Esophagus squamous epithelium (tissue), 5 donors: ENCODE measurements around the gene LDLRAD3. TPM values are rescaled to one million over a fixed set of nuclear protein-coding genes. Genes with fewer than 3 reads are reported as not detected.

Experiments
- DNase-seq: peaks from one replicate; lab custom pipeline; 2025; lab: John Stamatoyannopoulos, UW
- H3K27ac ChIP-seq, 4 donors: fragments of 200-600 bp; sonication (generic); one replicate each; pipeline ENCODE4 v1.5.1; 2016 to 2019; ENCODE audit warnings: mild to moderate bottlenecking in 1 of 4
- H3K27me3 ChIP-seq, 4 donors: fragments of 200-600 bp; sonication (generic); 1 replicate in 3 of 4; 2 replicates in 1 of 4; pipeline versions ENCODE4 v1.5.1 to v1.6.0; 2017 to 2021; ENCODE audit warnings: antibody characterized with exemption in 1 of 4
- H3K36me3 ChIP-seq, 3 donors: fragments of 200-600 bp; sonication (generic); one replicate each; pipeline ENCODE4 v1.5.1; 2016 to 2019
- H3K4me1 ChIP-seq, 3 donors: fragments of 200-600 bp; sonication (generic); one replicate each; pipeline ENCODE4 v1.5.1; 2017 to 2019
- H3K4me3 ChIP-seq, 4 donors: fragments of 200-600 bp; sonication (generic); 1 replicate in 3 of 4; 2 replicates in 1 of 4; pipeline ENCODE4 v1.5.1; 2016 to 2019; ENCODE audit warnings: mild to moderate bottlenecking in 2 of 4, moderate library complexity in 1 of 4
- H3K9me3 ChIP-seq, 3 donors: fragments of 200-600 bp; sonication (generic); one replicate each; pipeline ENCODE4 v1.5.1; 2016 to 2019
- POLR2A ChIP-seq, 4 donors: fragments of 450-650 bp; IDR thresholded peaks; one replicate each; pipeline ENCODE4 v1.6.1; 2017; ENCODE audit warnings: antibody characterized with exemption in 4 of 4, mild to moderate bottlenecking in 4 of 4, moderate library complexity in 3 of 4
- WGBS, 2 donors: methylation state at CpG; one replicate each; pipeline ENCODE4 v1.1.5; 2018; 5-methylcytosine and 5-hydroxymethylcytosine counted together
- intact Hi-C: fragments of 100-400 bp; cut with DNase I; formaldehyde crosslinking; loops from one replicate; pipeline ENCODE4 v1.15.0; 2022
- total RNA-seq, 4 donors: library from RNA; depleted of rRNA; stranded (reverse); fragments of >200 nt; gene quantifications; one replicate each; pipeline ENCODE4 v1.1.0, GENCODE V29; 2016
- TF ChIP-seq, protein P1 (sequence below), 6 experiments: fragments of 450-650 bp in 4 of 6; fragments of 200-600 bp in 2 of 6; sonication (generic) in 2 of 6; IDR thresholded peaks; one replicate each; pipeline ENCODE4 v1.5.1; 2016 to 2019; ENCODE audit warnings: antibody characterized with exemption in 6 of 6, mild to moderate bottlenecking in 4 of 6, moderate library complexity in 4 of 6
- donor health status: DM: yes; HTN: yes; CAD: no.

The LDLRAD3 gene
- total RNA-seq, 4 donors from 2014 or later = 5.0 to 16.8 (median 8.2) TPM

DNA sequence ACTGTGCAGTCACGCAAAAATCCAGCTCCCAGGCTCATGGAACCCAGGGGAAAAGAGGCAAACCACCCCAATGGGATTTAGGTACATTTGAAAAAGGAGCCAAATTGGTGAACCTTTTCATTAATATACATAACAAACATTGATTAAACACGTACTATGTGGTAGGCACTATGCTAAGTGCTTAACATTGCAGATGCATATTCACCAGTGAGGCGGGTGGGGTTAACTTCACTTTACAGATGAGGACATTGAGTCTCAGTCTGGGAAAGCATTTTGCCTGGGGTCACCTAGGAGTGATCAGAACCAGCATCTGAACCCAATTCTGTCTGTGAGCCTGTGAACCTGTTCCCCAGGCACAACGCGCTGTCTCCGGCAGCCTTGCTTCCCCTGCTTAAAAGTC, 199.0 kb downstream of the LDLRAD3 start:
- H3K27ac ChIP-seq = no peak overlapping the region
- H3K36me3 ChIP-seq = no peaks in the 10 kb centered on the region
- WGBS, 2 donors = 96 to 100% methylated on average over 6 of the region's 6 CpGs
- TF ChIP-seq, protein P1, sequence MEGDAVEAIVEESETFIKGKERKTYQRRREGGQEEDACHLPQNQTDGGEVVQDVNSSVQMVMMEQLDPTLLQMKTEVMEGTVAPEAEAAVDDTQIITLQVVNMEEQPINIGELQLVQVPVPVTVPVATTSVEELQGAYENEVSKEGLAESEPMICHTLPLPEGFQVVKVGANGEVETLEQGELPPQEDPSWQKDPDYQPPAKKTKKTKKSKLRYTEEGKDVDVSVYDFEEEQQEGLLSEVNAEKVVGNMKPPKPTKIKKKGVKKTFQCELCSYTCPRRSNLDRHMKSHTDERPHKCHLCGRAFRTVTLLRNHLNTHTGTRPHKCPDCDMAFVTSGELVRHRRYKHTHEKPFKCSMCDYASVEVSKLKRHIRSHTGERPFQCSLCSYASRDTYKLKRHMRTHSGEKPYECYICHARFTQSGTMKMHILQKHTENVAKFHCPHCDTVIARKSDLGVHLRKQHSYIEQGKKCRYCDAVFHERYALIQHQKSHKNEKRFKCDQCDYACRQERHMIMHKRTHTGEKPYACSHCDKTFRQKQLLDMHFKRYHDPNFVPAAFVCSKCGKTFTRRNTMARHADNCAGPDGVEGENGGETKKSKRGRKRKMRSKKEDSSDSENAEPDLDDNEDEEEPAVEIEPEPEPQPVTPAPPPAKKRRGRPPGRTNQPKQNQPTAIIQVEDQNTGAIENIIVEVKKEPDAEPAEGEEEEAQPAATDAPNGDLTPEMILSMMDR (IDR thresholded peaks at IDR 0.05) = no peak
- no peak for TF ChIP-seq POLR2A (IDR thresholded peaks at IDR 0.05)
- intact Hi-C loops = no loop called here
- H3K4me1 ChIP-seq = no peaks in the 10 kb centered on the region
- no peak for DNase-seq
- no peaks in the 10 kb centered on the region for H3K9me3 ChIP-seq
- no peaks in the 10 kb centered on the region for H3K27me3 ChIP-seq
- no peak overlapping the region for H3K4me3 ChIP-seq

DNA sequence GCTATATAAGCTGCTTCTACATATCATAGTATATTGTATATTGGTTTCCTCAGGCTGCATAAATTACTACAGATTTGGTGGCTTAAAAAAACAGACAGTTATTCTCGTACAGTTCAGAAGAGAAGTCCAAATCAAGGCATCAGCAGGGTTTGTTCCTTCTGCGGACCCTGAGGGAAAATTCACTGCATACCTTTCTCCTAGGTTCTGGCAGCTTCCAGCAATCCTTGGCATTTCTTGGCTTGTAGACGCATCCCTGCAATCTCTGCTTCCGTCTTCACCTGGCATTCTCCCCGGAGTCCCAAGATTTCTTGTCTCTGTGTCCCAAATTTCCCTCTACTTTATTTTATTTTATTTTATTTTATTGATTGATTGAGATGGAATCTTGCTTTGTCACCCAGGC, 202.6 kb downstream of the LDLRAD3 start:
- DNase-seq = no peak
- Histone ChIP-seq H3K4me1 (peaks cover 0 to 11% (median 6%) of the 10 kb centered on the region in 3 donors), H3K27me3 (no peaks in the 10 kb centered on the region), H3K9me3 (no peaks in the 10 kb centered on the region), H3K4me3 (no peak overlapping the region), H3K27ac (no peak overlapping the region), H3K36me3 (no peaks in the 10 kb centered on the region)
- intact Hi-C loops = no loop called here
- TF ChIP-seq, protein P1 (IDR thresholded peaks at IDR 0.05) = no peak
- TF ChIP-seq POLR2A (IDR thresholded peaks at IDR 0.05) = no peak
- WGBS, 2 donors = 60 to 66% methylated on average over 5 of the region's 5 CpGs

DNA sequence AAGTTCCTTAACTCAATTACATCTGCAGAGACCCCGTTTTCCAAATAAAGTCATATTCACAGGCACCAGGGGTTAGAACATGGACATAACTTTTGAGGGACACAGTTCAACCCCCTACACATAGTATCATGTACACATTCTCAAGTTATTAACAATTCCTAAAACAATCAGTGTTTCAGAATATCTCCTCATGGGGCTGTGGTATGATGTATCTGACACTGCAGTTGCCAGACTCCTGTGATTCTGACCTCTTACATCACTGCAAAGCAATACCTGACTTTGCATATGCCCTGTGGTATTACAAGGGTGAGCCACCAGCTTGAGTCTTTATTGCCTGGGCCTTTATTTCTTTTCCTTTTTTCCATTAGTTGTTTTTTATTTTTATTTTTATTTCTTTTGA, 203.6 kb downstream of the LDLRAD3 start:
- no peak for DNase-seq
- WGBS, 2 donors = 57 to 91% methylated on average over 1 of the region's 1 CpG
- Histone ChIP-seq H3K4me3 (no peak overlapping the region), H3K36me3 (no peaks in the 10 kb centered on the region), H3K27ac (no peak overlapping the region), H3K9me3 (no peaks in the 10 kb centered on the region), H3K27me3 (no peaks in the 10 kb centered on the region), H3K4me1 (peaks cover 0 to 11% (median 6%) of the 10 kb centered on the region in 3 donors)
- intact Hi-C loops = no loop called here
- no peak for TF ChIP-seq POLR2A (IDR thresholded peaks at IDR 0.05)
- TF ChIP-seq, protein P1 (IDR thresholded peaks at IDR 0.05) = no peak

DNA sequence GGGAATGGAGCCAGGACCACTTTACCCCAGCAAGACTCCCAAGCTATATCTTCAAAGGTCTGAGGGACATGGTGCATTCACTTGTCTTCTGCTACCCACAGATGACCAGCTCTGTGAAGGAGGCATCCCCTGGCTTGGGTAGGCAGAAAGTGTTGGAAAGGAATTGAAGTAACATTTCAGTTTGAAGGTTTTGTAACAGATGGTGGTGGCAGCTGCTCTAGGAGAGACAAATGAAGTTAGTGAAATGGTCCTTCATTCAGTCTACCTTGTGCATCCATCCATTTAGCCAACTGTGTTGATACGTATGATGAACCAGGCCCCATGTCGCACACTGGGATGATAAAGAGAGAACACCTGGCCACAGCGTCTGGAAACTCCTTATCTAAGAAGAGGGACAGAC, 204.8 kb downstream of the LDLRAD3 start:
- intact Hi-C loops = no loop called here
- H3K4me1 ChIP-seq = peaks cover 0 to 11% (median 6%) of the 10 kb centered on the region in 3 donors
- whole genome bisulfite sequencing, 2 donors = 92 to 100% methylated on average over 2 to 3 of the region's 3 CpGs
- H3K27ac ChIP-seq = no peak overlapping the region
- H3K9me3 ChIP-seq = no peaks in the 10 kb centered on the region
- no peaks in the 10 kb centered on the region for H3K27me3 ChIP-seq
- TF ChIP-seq POLR2A (IDR thresholded peaks at IDR 0.05) = no peak
- TF ChIP-seq, protein P1 (IDR thresholded peaks at IDR 0.05) = no peak
- DNase-seq = no peak
- no peaks in the 10 kb centered on the region for H3K36me3 ChIP-seq
- H3K4me3 ChIP-seq = no peak overlapping the region

DNA sequence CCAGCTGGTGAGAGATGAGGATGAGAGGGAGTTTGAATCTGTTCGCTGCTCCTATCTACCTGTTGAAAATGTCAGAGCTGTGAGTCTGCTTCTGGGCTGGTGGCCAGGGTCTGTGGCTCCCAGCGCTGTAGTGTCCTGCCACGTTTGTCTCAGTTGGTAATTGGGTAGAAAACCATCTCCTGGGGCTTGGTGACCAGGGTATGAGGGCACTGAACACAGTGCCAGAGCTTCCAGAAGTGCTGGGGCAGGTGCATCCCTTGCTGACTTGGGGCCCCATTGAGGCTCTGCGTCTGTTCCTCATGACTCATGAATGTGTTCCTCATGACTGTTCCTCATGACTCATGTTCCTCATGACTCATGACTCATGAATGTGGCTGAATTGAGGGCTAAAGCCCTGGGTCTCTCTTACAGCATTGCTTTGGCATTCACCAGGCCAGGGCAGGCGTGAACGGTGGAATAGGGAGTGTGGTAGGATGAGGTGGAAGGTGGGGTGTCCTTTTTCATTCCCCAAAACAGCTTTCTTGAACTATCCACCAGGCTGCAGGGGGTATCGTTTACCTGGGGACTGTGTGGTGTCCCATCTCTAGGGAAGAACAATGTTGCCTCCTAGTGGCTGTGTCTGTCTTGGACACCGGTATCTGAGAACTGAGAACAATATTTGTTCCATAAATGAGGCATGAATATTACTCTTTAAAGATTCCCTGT, 205.8 kb downstream of the LDLRAD3 start:
- Histone ChIP-seq H3K4me1 (peaks cover 0 to 13% (median 6%) of the 10 kb centered on the region in 3 donors), H3K27me3 (no peaks in the 10 kb centered on the region), H3K9me3 (no peaks in the 10 kb centered on the region), H3K27ac (peak overlapping the region in 3 of 4 donors; percentile 11 to 46 (median 42)), H3K4me3 (no peak overlapping the region), H3K36me3 (no peaks in the 10 kb centered on the region)
- intact Hi-C loops = no loop called here
- TF ChIP-seq POLR2A (IDR thresholded peaks at IDR 0.05) = no peak
- TF ChIP-seq, protein P1 (IDR thresholded peaks at IDR 0.05) = peak in 5 of 6 experiments; percentile 24 to 50 (median 37)
- 23 to 62% methylated on average over 4 to 8 of the region's 8 CpGs for WGBS, 2 donors
- no peak for DNase-seq
